ENCODE data around the gene FNDC10. TPM values are rescaled to one million over a fixed set of nuclear protein-coding genes. Genes with fewer than 3 reads are reported as not detected.
A peak's percentile ranks its signal among the peaks of the same experiment; 100 is the strongest.

Gene FNDC10
- total and polyA plus RNA-seq, 9 of the 15 experiments (the other 6 are each of a cell fraction or from before 2014, with no cell fraction given) = 0.08 to 6.3 (median 1.6) TPM

DNA sequence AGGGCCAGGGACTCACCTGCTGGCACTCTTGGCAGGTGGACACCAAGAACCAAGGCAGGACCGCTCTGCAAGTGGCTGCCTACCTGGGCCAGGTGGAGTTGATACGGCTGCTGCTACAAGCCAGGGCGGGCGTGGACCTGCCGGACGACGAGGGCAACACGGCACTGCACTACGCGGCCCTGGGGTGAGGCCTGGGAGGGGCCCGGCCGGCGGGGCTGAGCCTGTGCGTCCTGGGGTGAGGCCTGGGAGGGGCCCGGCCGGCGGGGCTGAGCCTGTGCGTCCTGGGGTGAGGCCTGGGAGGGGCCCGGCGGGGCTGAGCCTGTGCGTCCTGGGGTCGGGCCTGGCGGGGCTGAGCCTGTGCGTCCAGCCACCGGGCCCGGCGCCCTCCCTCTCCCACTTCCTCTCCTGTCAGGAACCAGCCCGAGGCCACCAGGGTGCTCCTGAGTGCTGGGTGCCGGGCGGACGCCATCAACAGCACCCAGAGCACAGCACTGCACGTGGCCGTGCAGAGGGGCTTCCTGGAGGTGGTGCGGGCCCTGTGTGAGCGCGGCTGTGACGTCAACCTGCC lies 27.4 kb upstream of the FNDC10 start:
- peak overlapping the region in 1 of 2 experiments; percentile 84; a peak in 2 of 4 replicates for H3K9ac ChIP-seq (ENCODE audit: insufficient read depth in 1 of 2, low read depth in 2 of 2, low read length in 2 of 2)
- FAIRE-seq (no peak), DNase-seq (ENCODE audit: extremely low read depth in 1 of 4, low spot score in 3 of 4) (no peak), ATAC-seq (peak; percentile 68)
- H3K9me3 ChIP-seq (replicated peaks; ENCODE audit: control insufficient read depth, insufficient read depth, low read depth, low read length) = no peaks in the 10 kb centered on the region
- H3K4me3 ChIP-seq = no peak overlapping the region
- intact Hi-C loops (cut with micrococcal nuclease) (no loop called here), in situ Hi-C loops (cut with MboI) (no loop called here)
- ChIA-PET POLR2A (no interaction called here), CTCF (ENCODE audit: low intra/inter-chr PET ratio) (no interaction called here)
- H3K36me3 ChIP-seq (ENCODE audit: control insufficient read depth, insufficient read depth, low read length) = no peaks in the 10 kb centered on the region
- no peaks in the 10 kb centered on the region for H3K79me2 ChIP-seq (ENCODE audit: control insufficient read depth, insufficient read depth, low read length)
- peaks cover 0 to 71% of the 10 kb centered on the region in 2 experiments; a peak in 3 of 5 replicates for H3K4me1 ChIP-seq (replicated peaks in 1 of 2; ENCODE audit: control insufficient read depth in 2 of 2, insufficient read depth in 2 of 2, low read length in 2 of 2)
- TF ChIP-seq ZNF583 (CRISPR knock-in tag; IDR thresholded peaks at IDR 0.05) (no peak), ZNF232 (CRISPR knock-in tag; IDR thresholded peaks at IDR 0.05) (no peak), MCM3 (IDR thresholded peaks at IDR 0.05) (no peak), ZNF146 (CRISPR knock-in tag; IDR thresholded peaks at IDR 0.05; ENCODE audit: unreplicated experiment) (no peak), ZNF589 (CRISPR knock-in tag; IDR thresholded peaks at IDR 0.05; ENCODE audit: low read depth) (no peak), MTA3 (IDR thresholded peaks at IDR 0.05; ENCODE audit: borderline replicate concordance) (no peak), MIER1 (IDR thresholded peaks at IDR 0.05; ENCODE audit: low read depth) (no peak), MCM5 (IDR thresholded peaks at IDR 0.05; ENCODE audit: low read depth) (no peak), ZNF134 (CRISPR knock-in tag; conservative IDR thresholded peaks at IDR 0.05) (no peak), MCM7 (IDR thresholded peaks at IDR 0.05) (no peak), ZNF696 (CRISPR knock-in tag; conservative IDR thresholded peaks at IDR 0.05) (no peak), ZNF41 (CRISPR knock-in tag; conservative IDR thresholded peaks at IDR 0.05) (no peak), ZNF76 (CRISPR knock-in tag; IDR thresholded peaks at IDR 0.05; ENCODE audit: borderline replicate concordance) (no peak), ZNF347 (CRISPR knock-in tag; IDR thresholded peaks at IDR 0.05; ENCODE audit: low read depth) (no peak), SMARCC2 (IDR thresholded peaks at IDR 0.05; ENCODE audit: low read depth) (no peak)
- TF ChIP-seq, protein P1, sequence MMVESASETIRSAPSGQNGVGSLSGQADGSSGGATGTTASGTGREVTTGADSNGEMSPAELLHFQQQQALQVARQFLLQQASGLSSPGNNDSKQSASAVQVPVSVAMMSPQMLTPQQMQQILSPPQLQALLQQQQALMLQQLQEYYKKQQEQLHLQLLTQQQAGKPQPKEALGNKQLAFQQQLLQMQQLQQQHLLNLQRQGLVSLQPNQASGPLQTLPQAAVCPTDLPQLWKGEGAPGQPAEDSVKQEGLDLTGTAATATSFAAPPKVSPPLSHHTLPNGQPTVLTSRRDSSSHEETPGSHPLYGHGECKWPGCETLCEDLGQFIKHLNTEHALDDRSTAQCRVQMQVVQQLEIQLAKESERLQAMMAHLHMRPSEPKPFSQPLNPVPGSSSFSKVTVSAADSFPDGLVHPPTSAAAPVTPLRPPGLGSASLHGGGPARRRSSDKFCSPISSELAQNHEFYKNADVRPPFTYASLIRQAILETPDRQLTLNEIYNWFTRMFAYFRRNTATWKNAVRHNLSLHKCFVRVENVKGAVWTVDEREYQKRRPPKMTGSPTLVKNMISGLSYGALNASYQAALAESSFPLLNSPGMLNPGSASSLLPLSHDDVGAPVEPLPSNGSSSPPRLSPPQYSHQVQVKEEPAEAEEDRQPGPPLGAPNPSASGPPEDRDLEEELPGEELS (CRISPR knock-in tag; IDR thresholded peaks at IDR 0.05; ENCODE audit: borderline replicate concordance) = no peak
- TF ChIP-seq, protein P2, sequence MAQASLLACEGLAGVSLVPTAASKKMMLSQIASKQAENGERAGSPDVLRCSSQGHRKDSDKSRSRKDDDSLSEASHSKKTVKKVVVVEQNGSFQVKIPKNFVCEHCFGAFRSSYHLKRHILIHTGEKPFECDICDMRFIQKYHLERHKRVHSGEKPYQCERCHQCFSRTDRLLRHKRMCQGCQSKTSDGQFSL (CRISPR knock-in tag; IDR thresholded peaks at IDR 0.05) = no peak
- TF ChIP-seq, protein P2 (tag; IDR thresholded peaks at IDR 0.05) = no peak
- H3K9me1 ChIP-seq (ENCODE audit: control insufficient read depth, insufficient read depth, low read length) = no peaks in the 10 kb centered on the region
- no peaks in the 10 kb centered on the region for H4K20me1 ChIP-seq (replicated peaks; ENCODE audit: control insufficient read depth, insufficient read depth, low read length)
- BruUV-seq (replicated peaks) = no TSS peak
- H3K27me3 ChIP-seq (ENCODE audit: control insufficient read depth in 2 of 2, insufficient read depth in 2 of 2, low read length in 2 of 2) = no peaks in the 10 kb centered on the region
- WGBS (ENCODE audit: insufficient coverage, low coverage, missing lambda C conversion rate) = 30% methylated on average over 37 of the region's 37 CpGs
- H3K27ac ChIP-seq (ENCODE audit: extremely low read depth, low read depth, low read length) = no peak overlapping the region
- H2AFZ ChIP-seq (ENCODE audit: low read depth, low read length) = no peak overlapping the region
- H3K4me2 ChIP-seq (ENCODE audit: insufficient read depth, low read length) = no peak overlapping the region; the same call in 1 of the 2 replicates

Measured in K562 (cell line).